Neuronal stem cell (in vitro differentiated cells): ENCODE results near the gene TMC3.

Experiments used
- DNase-seq: peaks from one replicate; pipeline ENCODE4 v3.0.0-alpha.2; 2013; ENCODE audit warnings: low spot score
- H2AFZ ChIP-seq: one replicate; pipeline ENCODE4 v1.6.1; 2013; ENCODE audit warnings: mild to moderate bottlenecking, low read length, inconsistent platforms
- H2AK5ac ChIP-seq: 2 replicates; pipeline ENCODE4 v1.6.1; 2013; ENCODE audit warnings: low read depth, mild to moderate bottlenecking, inconsistent platforms, low read length, moderate library complexity, mixed read lengths
- H2BK120ac ChIP-seq: 2 replicates; pipeline ENCODE4 v1.6.1; 2013; ENCODE audit warnings: low read depth, mild to moderate bottlenecking, inconsistent platforms, low read length, moderate library complexity, mixed read lengths
- H2BK12ac ChIP-seq: one replicate; pipeline ENCODE4 v1.6.1; 2013; ENCODE audit warnings: low read length, inconsistent platforms
- H2BK15ac ChIP-seq: 2 replicates; pipeline ENCODE4 v1.6.1; 2013; ENCODE audit warnings: mild to moderate bottlenecking, low read length, inconsistent platforms, mixed read lengths
- H2BK5ac ChIP-seq: one replicate; pipeline ENCODE4 v1.6.1; 2013; ENCODE audit warnings: inconsistent platforms, mild to moderate bottlenecking, low read length, moderate library complexity
- H3K14ac ChIP-seq: one replicate; pipeline ENCODE4 v1.6.1; 2013; ENCODE audit warnings: low read length, inconsistent platforms
- H3K18ac ChIP-seq: 2 replicates; pipeline ENCODE4 v1.6.1; 2013; ENCODE audit warnings: low read length, inconsistent platforms
- H3K23ac ChIP-seq: 2 replicates; pipeline ENCODE4 v1.6.1; 2013; ENCODE audit warnings: low read depth, mild to moderate bottlenecking, mixed read lengths, low read length, inconsistent platforms; ENCODE audit not compliant: poor library complexity
- H3K27ac ChIP-seq: replicated peaks from 3 replicates; pipeline ENCODE4 v1.5.1; 2013; ENCODE audit warnings: low read length, inconsistent platforms
- H3K27me3 ChIP-seq, 3 experiments: 2 replicates each; pipeline ENCODE4 v1.6.1; 2013; ENCODE audit warnings: low read length in 3 of 3, mild to moderate bottlenecking in 2 of 3, inconsistent platforms in 1 of 3, low read depth in 1 of 3, mixed read lengths in 1 of 3, moderate library complexity in 1 of 3; ENCODE audit not compliant: control insufficient read depth in 3 of 3, insufficient read depth in 3 of 3
- H3K36me3 ChIP-seq, 2 donors: replicated peaks in 1 of 2; 2 replicates each; pipeline ENCODE4 v1.6.1; 2013; ENCODE audit warnings: low read length in 2 of 2; ENCODE audit not compliant: control insufficient read depth in 2 of 2, insufficient read depth in 2 of 2
- H3K4ac ChIP-seq: 2 replicates; pipeline ENCODE4 v1.6.1; 2013; ENCODE audit warnings: inconsistent platforms, mild to moderate bottlenecking, low read length, moderate library complexity
- H3K4me1 ChIP-seq, 2 donors: 1 replicate in 1 of 2; 2 replicates in 1 of 2; pipeline ENCODE4 v1.6.1; 2013; ENCODE audit warnings: low read length in 2 of 2, low read depth in 1 of 2; ENCODE audit not compliant: control insufficient read depth in 2 of 2, insufficient read depth in 1 of 2
- H3K4me2 ChIP-seq: one replicate; pipeline ENCODE4 v1.6.1; 2013; ENCODE audit warnings: mild to moderate bottlenecking, low read length, inconsistent platforms; ENCODE audit not compliant: insufficient read depth, poor library complexity, severe bottlenecking
- H3K4me3 ChIP-seq, 2 donors: 2 replicates each; pipeline ENCODE4 v1.5.1; 2013; ENCODE audit warnings: low read length in 2 of 2, mild to moderate bottlenecking in 2 of 2, inconsistent platforms in 1 of 2, moderate library complexity in 1 of 2
- H3K79me1 ChIP-seq: one replicate; pipeline ENCODE4 v1.6.1; 2013; ENCODE audit warnings: low read depth, mild to moderate bottlenecking, inconsistent platforms, low read length, moderate library complexity
- H3K9ac ChIP-seq: one replicate; pipeline ENCODE4 v1.6.1; 2013; ENCODE audit warnings: mild to moderate bottlenecking, low read depth, low read length, inconsistent platforms; ENCODE audit not compliant: poor library complexity
- H3K9me3 ChIP-seq, 2 donors: replicated peaks in 1 of 2; 2 replicates each; pipeline versions ENCODE3 to v1.6.1; 2013; ENCODE audit warnings: low read length in 2 of 2, mild to moderate bottlenecking in 2 of 2, inconsistent platforms in 1 of 2, low read depth in 1 of 2, mixed read lengths in 1 of 2, moderate library complexity in 1 of 2; ENCODE audit not compliant: control insufficient read depth in 2 of 2, insufficient read depth in 1 of 2
- H4K8ac ChIP-seq: one replicate; pipeline ENCODE4 v1.6.1; 2013; ENCODE audit warnings: low read depth, mild to moderate bottlenecking, inconsistent platforms, low read length, moderate library complexity
- H4K91ac ChIP-seq: one replicate; pipeline ENCODE4 v1.6.1; 2013; ENCODE audit warnings: low read length, low read depth, mild to moderate bottlenecking, inconsistent platforms; ENCODE audit not compliant: poor library complexity
- WGBS, 2 donors: extraction: QIAGEN DNeasy Blood & Tissue Kit; methylation state at CpG; one replicate each; pipeline ENCODE4 v1.1.7; 2013; ENCODE audit warnings: missing lambda C conversion rate in 2 of 2, mixed read lengths in 1 of 2; ENCODE audit not compliant: insufficient read length in 2 of 2, insufficient replicate concordance in 1 of 2; ENCODE audit errors: extremely low coverage in 2 of 2; 5-methylcytosine and 5-hydroxymethylcytosine counted together

TMC3 gene

DNA sequence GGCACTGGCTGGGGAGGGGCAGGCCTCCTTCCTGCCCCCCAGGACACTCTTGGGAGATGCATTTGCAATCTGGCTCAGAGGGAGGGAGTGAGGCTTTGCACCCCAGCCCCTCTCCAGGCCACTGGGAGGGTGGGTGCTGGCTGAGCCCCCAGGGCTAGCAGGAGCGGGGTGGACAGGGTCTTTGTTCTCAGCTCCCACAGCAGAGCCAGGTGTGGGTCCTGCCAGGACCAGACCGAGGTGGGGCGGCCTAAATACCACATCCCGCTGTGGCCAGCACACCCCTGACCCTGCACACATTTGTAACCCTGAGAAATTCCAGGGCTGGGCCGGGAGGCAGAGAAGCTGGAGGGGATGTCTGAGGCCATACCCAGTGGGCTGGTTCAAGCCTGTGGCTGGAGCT, 91.1 kb downstream of the TMC3 start:
- no peak overlapping the region for H3K4ac ChIP-seq
- H3K9me3 ChIP-seq = peaks cover 0 to 4% of the 10 kb centered on the region in 2 donors
- H2BK15ac ChIP-seq = no peak overlapping the region
- H2BK5ac ChIP-seq = no peak overlapping the region
- H2BK12ac ChIP-seq = no peak overlapping the region
- no peak overlapping the region for H3K18ac ChIP-seq
- no CpG with 5 or more reads among the region's 5 CpGs for WGBS, 2 donors
- no peak overlapping the region for H3K4me3 ChIP-seq
- no peak overlapping the region for H3K9ac ChIP-seq
- H3K23ac ChIP-seq = no peak overlapping the region
- no peak overlapping the region for H2BK120ac ChIP-seq
- no peak for DNase-seq
- peaks cover 0 to 11% (median 0%) of the 10 kb centered on the region in 3 experiments for H3K27me3 ChIP-seq
- H3K4me1 ChIP-seq = no peaks in the 10 kb centered on the region
- no peak overlapping the region for H2AFZ ChIP-seq
- no peak overlapping the region for H4K91ac ChIP-seq
- H3K4me2 ChIP-seq = no peak overlapping the region
- H2AK5ac ChIP-seq = no peak overlapping the region
- no peak overlapping the region for H3K14ac ChIP-seq
- H4K8ac ChIP-seq = no peak overlapping the region
- no peaks in the 10 kb centered on the region for H3K36me3 ChIP-seq
- no peaks in the 10 kb centered on the region for H3K79me1 ChIP-seq
- no peak overlapping the region for H3K27ac ChIP-seq

DNA sequence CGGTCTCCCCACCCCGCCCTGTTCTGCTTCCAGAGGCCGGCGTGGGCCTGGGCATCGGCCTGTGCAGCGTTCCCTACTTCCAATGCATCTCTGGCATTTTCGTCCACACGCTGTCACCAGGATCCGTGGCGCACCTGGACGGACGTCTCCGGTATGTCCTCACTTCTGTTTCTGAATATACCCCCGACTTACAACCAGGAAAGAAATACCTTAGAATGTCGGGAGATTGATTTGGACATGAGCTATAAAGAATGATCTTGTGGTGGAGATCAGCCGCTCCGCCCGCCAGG, 91.5 kb downstream of the TMC3 start:
- H3K18ac ChIP-seq = no peak overlapping the region
- H3K23ac ChIP-seq = no peak overlapping the region
- H2BK15ac ChIP-seq = no peak overlapping the region
- no peak overlapping the region for H4K91ac ChIP-seq
- no peaks in the 10 kb centered on the region for H3K79me1 ChIP-seq
- H2AK5ac ChIP-seq = no peak overlapping the region
- H3K36me3 ChIP-seq = no peaks in the 10 kb centered on the region
- no peak overlapping the region for H2BK120ac ChIP-seq
- H3K9ac ChIP-seq = no peak overlapping the region
- H4K8ac ChIP-seq = no peak overlapping the region
- H3K27me3 ChIP-seq = peaks cover 0 to 11% (median 0%) of the 10 kb centered on the region in 3 experiments
- WGBS, 2 donors = no CpG with 5 or more reads among the region's 18 CpGs
- H3K4me3 ChIP-seq = no peak overlapping the region
- H3K27ac ChIP-seq = no peak overlapping the region
- DNase-seq = no peak
- H3K4ac ChIP-seq = no peak overlapping the region
- no peak overlapping the region for H2BK12ac ChIP-seq
- H2BK5ac ChIP-seq = no peak overlapping the region
- H3K4me1 ChIP-seq = no peaks in the 10 kb centered on the region
- no peak overlapping the region for H3K4me2 ChIP-seq
- peaks cover 0 to 4% of the 10 kb centered on the region in 2 donors for H3K9me3 ChIP-seq
- no peak overlapping the region for H3K14ac ChIP-seq
- H2AFZ ChIP-seq = no peak overlapping the region

DNA sequence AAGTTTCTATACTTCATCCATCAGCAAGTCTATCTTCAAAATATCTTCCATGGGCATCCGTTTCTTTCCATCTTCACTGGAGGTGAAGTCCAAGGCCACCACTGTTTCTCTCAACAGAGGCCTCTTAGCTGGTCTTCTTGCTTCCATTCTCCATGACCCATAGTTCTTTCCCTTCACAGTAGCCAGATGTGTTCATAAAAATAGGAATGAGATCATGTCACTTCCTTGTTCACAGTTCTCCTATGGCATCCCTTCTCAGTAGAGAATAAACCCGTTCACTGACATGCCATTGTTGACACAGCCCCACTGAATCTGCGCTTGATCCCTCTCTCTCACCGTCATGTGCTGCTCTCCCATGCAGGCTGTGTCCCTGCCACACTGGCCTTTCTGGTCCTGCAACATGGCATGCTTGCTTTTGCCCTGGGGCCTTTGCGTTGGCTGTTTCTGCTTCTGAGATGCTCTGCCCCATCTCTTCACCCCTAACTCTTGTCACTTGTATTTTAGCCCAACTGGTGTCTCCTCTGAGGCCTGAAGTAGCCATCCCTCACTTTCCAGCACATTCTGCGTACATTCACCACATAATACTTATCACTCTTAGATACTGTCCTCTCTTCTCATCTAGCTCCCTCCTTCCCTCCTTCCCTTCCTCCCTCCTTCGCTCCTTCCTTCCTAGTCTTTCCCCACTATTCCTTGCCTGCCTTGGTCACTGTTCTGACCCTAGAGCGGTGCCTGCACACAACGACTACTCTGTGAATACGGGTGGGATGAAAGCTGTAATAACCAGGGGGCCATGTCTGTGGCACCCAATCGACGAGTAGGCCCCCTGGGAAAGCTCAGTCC, 92.0 kb downstream of the TMC3 start:
- DNase-seq = no peak
- Histone ChIP-seq H3K9ac (no peak overlapping the region), H2BK12ac (no peak overlapping the region), H3K4ac (no peak overlapping the region), H3K27ac (no peak overlapping the region), H4K8ac (no peak overlapping the region), H3K23ac (no peak overlapping the region), H3K4me3 (no peak overlapping the region), H2AFZ (no peak overlapping the region), H3K27me3 (peaks cover 0 to 11% (median 0%) of the 10 kb centered on the region in 3 experiments), H2AK5ac (no peak overlapping the region), H3K79me1 (no peaks in the 10 kb centered on the region), H4K91ac (no peak overlapping the region), H3K18ac (no peak overlapping the region), H2BK120ac (no peak overlapping the region), H3K9me3 (peaks cover 0 to 4% of the 10 kb centered on the region in 2 donors), H2BK15ac (no peak overlapping the region), H3K36me3 (no peaks in the 10 kb centered on the region), H2BK5ac (no peak overlapping the region), H3K4me2 (no peak overlapping the region), H3K4me1 (no peaks in the 10 kb centered on the region), H3K14ac (no peak overlapping the region)
- WGBS, 2 donors = no CpG with 5 or more reads among the region's 12 CpGs

DNA sequence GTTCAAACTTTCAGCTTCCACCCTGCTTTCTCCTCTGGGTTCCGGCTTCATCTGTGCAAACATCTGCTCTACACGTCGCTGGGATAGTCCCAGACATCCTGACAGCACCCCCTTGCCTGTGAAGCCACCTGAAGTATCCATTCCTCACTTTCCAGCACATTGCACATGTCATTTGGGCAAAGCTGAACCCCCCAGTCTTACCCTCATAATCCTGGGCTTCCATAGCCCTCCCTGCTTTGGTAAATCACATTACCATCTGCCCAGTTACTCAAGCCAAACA, 92.6 kb downstream of the TMC3 start:
- Histone ChIP-seq H3K23ac (no peak overlapping the region), H2BK15ac (no peak overlapping the region), H3K4me1 (no peaks in the 10 kb centered on the region), H2BK120ac (no peak overlapping the region), H3K18ac (no peak overlapping the region), H3K14ac (no peak overlapping the region), H4K8ac (no peak overlapping the region), H3K27ac (no peak overlapping the region), H3K4ac (no peak overlapping the region), H2BK5ac (no peak overlapping the region), H2AK5ac (no peak overlapping the region), H2BK12ac (no peak overlapping the region), H3K27me3 (peaks cover 0 to 11% (median 0%) of the 10 kb centered on the region in 3 experiments), H3K36me3 (no peaks in the 10 kb centered on the region), H2AFZ (no peak overlapping the region), H4K91ac (no peak overlapping the region), H3K79me1 (no peaks in the 10 kb centered on the region), H3K4me2 (no peak overlapping the region), H3K4me3 (peak overlapping the region in 1 of 2 donors; percentile 49), H3K9me3 (peaks cover 0 to 4% of the 10 kb centered on the region in 2 donors), H3K9ac (no peak overlapping the region)
- DNase-seq = no peak
- WGBS, 2 donors = no CpG with 5 or more reads among the region's 3 CpGs
